ENCODE data around the gene C4orf50. TPM values are rescaled to one million over a fixed set of nuclear protein-coding genes. Genes with fewer than 3 reads are reported as not detected.

C4orf50 gene
- total and polyA plus RNA-seq, 10 of the 15 experiments (the other 5 are each of a cell fraction or from before 2014, with no cell fraction given) = 0.04 to 0.09 (median 0.05) TPM; not detected in 3

- DNase-seq (ENCODE audit: low read depth, low spot score) (no peak), ATAC-seq (no peak), FAIRE-seq (no peak)
- intact Hi-C loops (cut with micrococcal nuclease; ENCODE audit: unreplicated experiment) = no loop called here
- ChIA-PET POLR2A (no interaction called here), CTCF (interaction anchor here (0.6 kb wide), 1 partner anchor 223 kb away, joined by 3 read pairs; no protein-coding TSS in a partner anchor), SMC1A (ENCODE audit: uncharacterized antibody, unreplicated experiment) (no interaction called here), RAD21 (ENCODE audit: unreplicated experiment) (no interaction called here)
- Histone ChIP-seq H3K9me3 (replicated peaks; ENCODE audit: control insufficient read depth, insufficient read depth, low read length) (no peaks in the 10 kb centered on the region), H3K79me2 (ENCODE audit: control insufficient read depth, insufficient read depth, low read length) (no peaks in the 10 kb centered on the region), H3K27ac (ENCODE audit: control insufficient read depth, insufficient read depth) (no peak overlapping the region), H2AFZ (ENCODE audit: control insufficient read depth, low read depth, low read length) (no peak overlapping the region), H3K4me2 (ENCODE audit: control insufficient read depth, insufficient read depth) (no peak overlapping the region), H4K20me1 (ENCODE audit: control insufficient read depth, insufficient read depth) (no peaks in the 10 kb centered on the region), H3K4me1 (ENCODE audit: control insufficient read depth, insufficient read depth, low read length) (no peaks in the 10 kb centered on the region), H3K27me3 (replicated peaks in 1 of 2; ENCODE audit: control insufficient read depth in 2 of 2, insufficient read depth in 2 of 2, low read length in 1 of 2) (peaks cover 0 to 4% of the 10 kb centered on the region in 2 experiments; a peak in 2 of 4 replicates), H3K36me3 (ENCODE audit: control insufficient read depth in 2 of 2, insufficient read depth in 2 of 2, low read length in 1 of 2) (no peaks in the 10 kb centered on the region), H3K4me3 (no peak overlapping the region), H3K9ac (ENCODE audit: control insufficient read depth, insufficient read depth, low read length) (no peak overlapping the region)
- in situ Hi-C loops (cut with MboI) = no loop called here
- TF ChIP-seq SMAD1 (IDR thresholded peaks at IDR 0.05; ENCODE audit: low read depth, partially characterized antibody) = no peak
- TF ChIP-seq, protein P1, sequence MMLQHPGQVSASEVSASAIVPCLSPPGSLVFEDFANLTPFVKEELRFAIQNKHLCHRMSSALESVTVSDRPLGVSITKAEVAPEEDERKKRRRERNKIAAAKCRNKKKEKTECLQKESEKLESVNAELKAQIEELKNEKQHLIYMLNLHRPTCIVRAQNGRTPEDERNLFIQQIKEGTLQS (IDR thresholded peaks at IDR 0.05; ENCODE audit: borderline replicate concordance, extremely low read depth, low read depth, low read length) = no peak
- TF ChIP-seq, protein P2, sequence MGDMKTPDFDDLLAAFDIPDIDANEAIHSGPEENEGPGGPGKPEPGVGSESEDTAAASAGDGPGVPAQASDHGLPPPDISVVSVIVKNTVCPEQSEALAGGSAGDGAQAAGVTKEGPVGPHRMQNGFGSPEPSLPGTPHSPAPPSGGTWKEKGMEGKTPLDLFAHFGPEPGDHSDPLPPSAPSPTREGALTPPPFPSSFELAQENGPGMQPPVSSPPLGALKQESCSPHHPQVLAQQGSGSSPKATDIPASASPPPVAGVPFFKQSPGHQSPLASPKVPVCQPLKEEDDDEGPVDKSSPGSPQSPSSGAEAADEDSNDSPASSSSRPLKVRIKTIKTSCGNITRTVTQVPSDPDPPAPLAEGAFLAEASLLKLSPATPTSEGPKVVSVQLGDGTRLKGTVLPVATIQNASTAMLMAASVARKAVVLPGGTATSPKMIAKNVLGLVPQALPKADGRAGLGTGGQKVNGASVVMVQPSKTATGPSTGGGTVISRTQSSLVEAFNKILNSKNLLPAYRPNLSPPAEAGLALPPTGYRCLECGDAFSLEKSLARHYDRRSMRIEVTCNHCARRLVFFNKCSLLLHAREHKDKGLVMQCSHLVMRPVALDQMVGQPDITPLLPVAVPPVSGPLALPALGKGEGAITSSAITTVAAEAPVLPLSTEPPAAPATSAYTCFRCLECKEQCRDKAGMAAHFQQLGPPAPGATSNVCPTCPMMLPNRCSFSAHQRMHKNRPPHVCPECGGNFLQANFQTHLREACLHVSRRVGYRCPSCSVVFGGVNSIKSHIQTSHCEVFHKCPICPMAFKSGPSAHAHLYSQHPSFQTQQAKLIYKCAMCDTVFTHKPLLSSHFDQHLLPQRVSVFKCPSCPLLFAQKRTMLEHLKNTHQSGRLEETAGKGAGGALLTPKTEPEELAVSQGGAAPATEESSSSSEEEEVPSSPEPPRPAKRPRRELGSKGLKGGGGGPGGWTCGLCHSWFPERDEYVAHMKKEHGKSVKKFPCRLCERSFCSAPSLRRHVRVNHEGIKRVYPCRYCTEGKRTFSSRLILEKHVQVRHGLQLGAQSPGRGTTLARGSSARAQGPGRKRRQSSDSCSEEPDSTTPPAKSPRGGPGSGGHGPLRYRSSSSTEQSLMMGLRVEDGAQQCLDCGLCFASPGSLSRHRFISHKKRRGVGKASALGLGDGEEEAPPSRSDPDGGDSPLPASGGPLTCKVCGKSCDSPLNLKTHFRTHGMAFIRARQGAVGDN (IDR thresholded peaks at IDR 0.05) = no peak
- TF ChIP-seq, protein P3, sequence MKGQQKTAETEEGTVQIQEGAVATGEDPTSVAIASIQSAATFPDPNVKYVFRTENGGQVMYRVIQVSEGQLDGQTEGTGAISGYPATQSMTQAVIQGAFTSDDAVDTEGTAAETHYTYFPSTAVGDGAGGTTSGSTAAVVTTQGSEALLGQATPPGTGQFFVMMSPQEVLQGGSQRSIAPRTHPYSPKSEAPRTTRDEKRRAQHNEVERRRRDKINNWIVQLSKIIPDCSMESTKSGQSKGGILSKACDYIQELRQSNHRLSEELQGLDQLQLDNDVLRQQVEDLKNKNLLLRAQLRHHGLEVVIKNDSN (IDR thresholded peaks at IDR 0.05; ENCODE audit: borderline replicate concordance, extremely low read length, insufficient read depth, low read depth, low read length) = no peak
- no peak for TF ChIP-seq STAT3 (IDR thresholded peaks at IDR 0.05; ENCODE audit: low read depth, low read length)
- no peak for TF ChIP-seq HDAC6 (IDR thresholded peaks at IDR 0.05; ENCODE audit: unreplicated experiment)
- no peak for TF ChIP-seq WRNIP1 (IDR thresholded peaks at IDR 0.05; ENCODE audit: borderline replicate concordance, low read depth, low read length)
- TF ChIP-seq, protein P4, sequence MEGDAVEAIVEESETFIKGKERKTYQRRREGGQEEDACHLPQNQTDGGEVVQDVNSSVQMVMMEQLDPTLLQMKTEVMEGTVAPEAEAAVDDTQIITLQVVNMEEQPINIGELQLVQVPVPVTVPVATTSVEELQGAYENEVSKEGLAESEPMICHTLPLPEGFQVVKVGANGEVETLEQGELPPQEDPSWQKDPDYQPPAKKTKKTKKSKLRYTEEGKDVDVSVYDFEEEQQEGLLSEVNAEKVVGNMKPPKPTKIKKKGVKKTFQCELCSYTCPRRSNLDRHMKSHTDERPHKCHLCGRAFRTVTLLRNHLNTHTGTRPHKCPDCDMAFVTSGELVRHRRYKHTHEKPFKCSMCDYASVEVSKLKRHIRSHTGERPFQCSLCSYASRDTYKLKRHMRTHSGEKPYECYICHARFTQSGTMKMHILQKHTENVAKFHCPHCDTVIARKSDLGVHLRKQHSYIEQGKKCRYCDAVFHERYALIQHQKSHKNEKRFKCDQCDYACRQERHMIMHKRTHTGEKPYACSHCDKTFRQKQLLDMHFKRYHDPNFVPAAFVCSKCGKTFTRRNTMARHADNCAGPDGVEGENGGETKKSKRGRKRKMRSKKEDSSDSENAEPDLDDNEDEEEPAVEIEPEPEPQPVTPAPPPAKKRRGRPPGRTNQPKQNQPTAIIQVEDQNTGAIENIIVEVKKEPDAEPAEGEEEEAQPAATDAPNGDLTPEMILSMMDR (IDR thresholded peaks at IDR 0.05 in 2 of 3, conservative IDR thresholded peaks at IDR 0.05 in 1 of 3; ENCODE audit: control insufficient read depth in 2 of 3, extremely low read depth in 1 of 3, insufficient read depth in 1 of 3, low read depth in 3 of 3, low read length in 3 of 3) = no peak
- 0% methylated on average over 3 of the region's 3 CpGs for WGBS (ENCODE audit: insufficient coverage, insufficient replicate concordance, low lambda C conversion rate, missing lambda C conversion rate)
- no TSS peak for BruUV-seq (replicated peaks)
Observed at GRCh38 chr4:5882947-5883346, 135.3 kb downstream of the C4orf50 start.

Measured in GM12878 (cell line).